ENCODE data around the gene IGFN1.

- TF ChIP-seq POLR2A (IDR thresholded peaks at IDR 0.05; ENCODE audit: low read length) (no peak), GATA1 (IDR thresholded peaks at IDR 0.05; ENCODE audit: low read depth, low read length) (no peak)
Measured at GRCh38 chr1:201230676-201231075, 40.1 kb downstream of the IGFN1 start.

All from erythroblast (primary cell).